Neuronal stem cell (in vitro differentiated cells): ENCODE measurements around the gene FLII.

Experiments
- DNase-seq: peaks from one replicate; pipeline ENCODE4 v3.0.0-alpha.2; 2013; ENCODE audit warnings: low spot score
- H2AFZ ChIP-seq: one replicate; pipeline ENCODE4 v1.6.1; 2013; ENCODE audit warnings: mild to moderate bottlenecking, low read length, inconsistent platforms
- H2AK5ac ChIP-seq: 2 replicates; pipeline ENCODE4 v1.6.1; 2013; ENCODE audit warnings: low read depth, mild to moderate bottlenecking, inconsistent platforms, low read length, moderate library complexity, mixed read lengths
- H2BK120ac ChIP-seq: 2 replicates; pipeline ENCODE4 v1.6.1; 2013; ENCODE audit warnings: low read depth, mild to moderate bottlenecking, inconsistent platforms, low read length, moderate library complexity, mixed read lengths
- H2BK12ac ChIP-seq: one replicate; pipeline ENCODE4 v1.6.1; 2013; ENCODE audit warnings: low read length, inconsistent platforms
- H2BK15ac ChIP-seq: 2 replicates; pipeline ENCODE4 v1.6.1; 2013; ENCODE audit warnings: mild to moderate bottlenecking, low read length, inconsistent platforms, mixed read lengths
- H2BK5ac ChIP-seq: one replicate; pipeline ENCODE4 v1.6.1; 2013; ENCODE audit warnings: inconsistent platforms, mild to moderate bottlenecking, low read length, moderate library complexity
- H3K14ac ChIP-seq: one replicate; pipeline ENCODE4 v1.6.1; 2013; ENCODE audit warnings: low read length, inconsistent platforms
- H3K18ac ChIP-seq: 2 replicates; pipeline ENCODE4 v1.6.1; 2013; ENCODE audit warnings: low read length, inconsistent platforms
- H3K23ac ChIP-seq: 2 replicates; pipeline ENCODE4 v1.6.1; 2013; ENCODE audit warnings: low read depth, mild to moderate bottlenecking, mixed read lengths, low read length, inconsistent platforms; ENCODE audit not compliant: poor library complexity
- H3K27ac ChIP-seq: replicated peaks from 3 replicates; pipeline ENCODE4 v1.5.1; 2013; ENCODE audit warnings: low read length, inconsistent platforms
- H3K27me3 ChIP-seq, 3 experiments: 2 replicates each; pipeline ENCODE4 v1.6.1; 2013; ENCODE audit warnings: low read length in 3 of 3, mild to moderate bottlenecking in 2 of 3, inconsistent platforms in 1 of 3, low read depth in 1 of 3, mixed read lengths in 1 of 3, moderate library complexity in 1 of 3; ENCODE audit not compliant: control insufficient read depth in 3 of 3, insufficient read depth in 3 of 3
- H3K36me3 ChIP-seq, 2 donors: replicated peaks in 1 of 2; 2 replicates each; pipeline ENCODE4 v1.6.1; 2013; ENCODE audit warnings: low read length in 2 of 2; ENCODE audit not compliant: control insufficient read depth in 2 of 2, insufficient read depth in 2 of 2
- H3K4ac ChIP-seq: 2 replicates; pipeline ENCODE4 v1.6.1; 2013; ENCODE audit warnings: inconsistent platforms, mild to moderate bottlenecking, low read length, moderate library complexity
- H3K4me1 ChIP-seq, 2 donors: 1 replicate in 1 of 2; 2 replicates in 1 of 2; pipeline ENCODE4 v1.6.1; 2013; ENCODE audit warnings: low read length in 2 of 2, low read depth in 1 of 2; ENCODE audit not compliant: control insufficient read depth in 2 of 2, insufficient read depth in 1 of 2
- H3K4me2 ChIP-seq: one replicate; pipeline ENCODE4 v1.6.1; 2013; ENCODE audit warnings: mild to moderate bottlenecking, low read length, inconsistent platforms; ENCODE audit not compliant: insufficient read depth, poor library complexity, severe bottlenecking
- H3K4me3 ChIP-seq, 2 donors: 2 replicates each; pipeline ENCODE4 v1.5.1; 2013; ENCODE audit warnings: low read length in 2 of 2, mild to moderate bottlenecking in 2 of 2, inconsistent platforms in 1 of 2, moderate library complexity in 1 of 2
- H3K79me1 ChIP-seq: one replicate; pipeline ENCODE4 v1.6.1; 2013; ENCODE audit warnings: low read depth, mild to moderate bottlenecking, inconsistent platforms, low read length, moderate library complexity
- H3K9ac ChIP-seq: one replicate; pipeline ENCODE4 v1.6.1; 2013; ENCODE audit warnings: mild to moderate bottlenecking, low read depth, low read length, inconsistent platforms; ENCODE audit not compliant: poor library complexity
- H3K9me3 ChIP-seq, 2 donors: replicated peaks in 1 of 2; 2 replicates each; pipeline versions ENCODE3 to v1.6.1; 2013; ENCODE audit warnings: low read length in 2 of 2, mild to moderate bottlenecking in 2 of 2, inconsistent platforms in 1 of 2, low read depth in 1 of 2, mixed read lengths in 1 of 2, moderate library complexity in 1 of 2; ENCODE audit not compliant: control insufficient read depth in 2 of 2, insufficient read depth in 1 of 2
- H4K8ac ChIP-seq: one replicate; pipeline ENCODE4 v1.6.1; 2013; ENCODE audit warnings: low read depth, mild to moderate bottlenecking, inconsistent platforms, low read length, moderate library complexity
- H4K91ac ChIP-seq: one replicate; pipeline ENCODE4 v1.6.1; 2013; ENCODE audit warnings: low read length, low read depth, mild to moderate bottlenecking, inconsistent platforms; ENCODE audit not compliant: poor library complexity
- WGBS, 2 donors: extraction: QIAGEN DNeasy Blood & Tissue Kit; methylation state at CpG; one replicate each; pipeline ENCODE4 v1.1.7; 2013; ENCODE audit warnings: missing lambda C conversion rate in 2 of 2, mixed read lengths in 1 of 2; ENCODE audit not compliant: insufficient read length in 2 of 2, insufficient replicate concordance in 1 of 2; ENCODE audit errors: extremely low coverage in 2 of 2; 5-methylcytosine and 5-hydroxymethylcytosine counted together

The FLII gene

DNA sequence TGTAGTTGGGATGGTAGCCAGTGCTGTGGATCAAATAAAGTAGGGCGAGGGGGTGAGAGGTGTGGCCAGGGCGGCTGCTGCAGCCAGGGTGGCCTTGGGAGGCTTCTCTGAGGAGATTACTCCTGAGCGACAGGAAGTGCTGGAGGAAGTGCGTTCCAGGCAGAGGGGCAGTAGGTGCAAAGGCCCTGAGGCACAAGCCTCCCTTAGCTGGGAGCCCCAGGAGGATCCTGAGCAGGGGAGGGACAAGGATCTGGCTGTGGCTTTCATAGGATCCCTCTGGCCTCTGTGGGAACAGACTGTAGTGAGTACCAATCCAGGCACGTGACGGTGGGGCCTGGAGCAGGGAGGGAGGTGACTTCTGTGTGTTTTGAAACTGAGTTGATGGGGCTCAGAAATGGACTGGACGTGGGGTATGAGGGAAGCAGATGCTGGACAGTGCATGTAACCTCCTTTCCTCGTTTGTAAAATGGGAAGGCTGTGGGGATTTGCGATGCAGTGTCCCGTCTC is 30.3 kb downstream of the FLII start:
- H3K9me3 ChIP-seq, result no peaks in the 10 kb centered on the region
- no peak overlapping the region for H3K4me2 ChIP-seq
- H3K79me1 ChIP-seq, result peaks cover 41% of the 10 kb centered on the region
- WGBS, 2 donors, result no CpG with 5 or more reads among the region's 10 CpGs
- no peak overlapping the region for H4K8ac ChIP-seq
- no peak overlapping the region for H3K27ac ChIP-seq
- H3K4ac ChIP-seq, result no peak overlapping the region
- no peak overlapping the region for H3K4me3 ChIP-seq
- DNase-seq, result no peak
- H2AFZ ChIP-seq, result no peak overlapping the region
- peak overlapping the region; percentile 32 for H2AK5ac ChIP-seq
- peaks cover 53 to 56% of the 10 kb centered on the region in 2 donors for H3K4me1 ChIP-seq
- H4K91ac ChIP-seq, result no peak overlapping the region
- H2BK12ac ChIP-seq, result no peak overlapping the region
- H3K9ac ChIP-seq, result no peak overlapping the region
- no peak overlapping the region for H2BK15ac ChIP-seq
- H3K27me3 ChIP-seq, result no peaks in the 10 kb centered on the region
- peak overlapping the region; percentile 39 for H2BK5ac ChIP-seq
- H3K14ac ChIP-seq, result no peak overlapping the region
- H2BK120ac ChIP-seq, result peak overlapping the region; percentile 35
- H3K36me3 ChIP-seq, result peaks cover 11 to 15% of the 10 kb centered on the region in 2 donors
- H3K23ac ChIP-seq, result peak overlapping the region; percentile 59
- H3K18ac ChIP-seq, result peak overlapping the region; percentile 36

GRCh38 chr17:18227635-18228034 is 30.9 kb downstream of the FLII start:
- no peak overlapping the region for H3K4ac ChIP-seq
- no peak overlapping the region for H3K18ac ChIP-seq
- peaks cover 5 to 9% of the 10 kb centered on the region in 2 donors for H3K36me3 ChIP-seq
- H3K23ac ChIP-seq, result no peak overlapping the region
- no peak overlapping the region for H2AFZ ChIP-seq
- H4K8ac ChIP-seq, result no peak overlapping the region
- no peak overlapping the region for H3K9ac ChIP-seq
- no peak overlapping the region for H3K14ac ChIP-seq
- H4K91ac ChIP-seq, result no peak overlapping the region
- H3K4me3 ChIP-seq, result peak overlapping the region in 1 of 2 donors; percentile 43
- no peak overlapping the region for H3K27ac ChIP-seq
- no peak overlapping the region for H2BK12ac ChIP-seq
- no peak overlapping the region for H2BK15ac ChIP-seq
- WGBS, 2 donors, result no CpG with 5 or more reads among the region's 5 CpGs
- H2BK5ac ChIP-seq, result no peak overlapping the region
- no peaks in the 10 kb centered on the region for H3K9me3 ChIP-seq
- no peaks in the 10 kb centered on the region for H3K27me3 ChIP-seq
- H2AK5ac ChIP-seq, result no peak overlapping the region
- no peak for DNase-seq
- H3K4me2 ChIP-seq, result no peak overlapping the region
- H3K4me1 ChIP-seq, result peaks cover 53 to 56% of the 10 kb centered on the region in 2 donors
- H2BK120ac ChIP-seq, result no peak overlapping the region
- H3K79me1 ChIP-seq, result peaks cover 37% of the 10 kb centered on the region

DNA sequence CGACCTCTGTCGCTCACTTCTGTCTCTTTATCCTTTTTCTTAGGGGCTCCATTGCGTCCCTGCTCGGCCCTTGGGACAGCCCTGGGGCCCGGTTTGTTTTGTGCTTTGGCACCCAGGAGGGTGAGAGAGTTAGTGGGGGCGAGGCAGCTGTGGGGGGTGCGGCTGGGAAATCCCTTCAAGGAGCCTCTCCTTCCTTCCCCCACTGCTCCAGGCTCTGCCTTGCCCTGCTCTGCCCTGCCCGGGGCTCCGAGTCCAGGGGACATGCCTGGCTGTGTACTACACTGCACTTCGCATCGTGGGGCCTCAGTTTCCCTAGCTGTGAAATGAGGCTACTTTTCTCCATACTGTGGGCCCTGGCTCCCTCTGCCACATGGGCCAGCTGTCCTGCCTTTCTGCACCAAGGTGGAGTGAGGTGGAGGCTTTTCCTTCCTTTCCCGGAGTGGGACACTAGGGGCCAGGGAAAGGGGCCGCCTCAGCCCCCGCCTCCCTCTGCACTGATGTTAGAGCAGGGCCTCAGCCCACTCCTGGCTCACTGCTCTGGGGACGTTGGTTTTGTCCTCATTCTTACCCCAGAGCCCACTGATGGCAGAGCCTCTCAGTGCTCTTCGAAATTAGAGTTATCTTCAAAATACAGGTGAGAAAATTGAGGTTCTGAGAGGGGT is 32.1 kb downstream of the FLII start:
- Histone ChIP-seq H3K4me3 (peak overlapping the region; percentile 80 to 88), H4K8ac (no peak overlapping the region), H2AFZ (peak overlapping the region; percentile 59), H3K9me3 (no peaks in the 10 kb centered on the region), H4K91ac (no peak overlapping the region), H3K27me3 (no peaks in the 10 kb centered on the region), H2AK5ac (peak overlapping the region; percentile 92), H3K79me1 (peaks cover 30% of the 10 kb centered on the region), H3K18ac (peak overlapping the region; percentile 93), H2BK12ac (no peak overlapping the region), H2BK5ac (peak overlapping the region; percentile 100), H2BK15ac (peak overlapping the region; percentile 0), H3K14ac (peak overlapping the region; percentile 57), H3K36me3 (peaks cover 0 to 2% of the 10 kb centered on the region in 2 donors), H3K23ac (peak overlapping the region; percentile 58), H3K4me1 (peaks cover 46% of the 10 kb centered on the region in 2 donors), H3K4ac (no peak overlapping the region), H3K9ac (peak overlapping the region; percentile 95), H3K27ac (peak overlapping the region; percentile 71), H2BK120ac (no peak overlapping the region), H3K4me2 (peak overlapping the region; percentile 97)
- DNase-seq, result no peak
- no CpG with 5 or more reads among the region's 16 CpGs for WGBS, 2 donors

GRCh38 chr17:18225642-18226283 is 32.8 kb downstream of the FLII start:
- Histone ChIP-seq H3K14ac (peak overlapping the region; percentile 84), H3K9ac (peak overlapping the region; percentile 95), H4K91ac (no peak overlapping the region), H3K4me2 (peak overlapping the region; percentile 97), H3K4ac (no peak overlapping the region), H3K79me1 (peaks cover 29% of the 10 kb centered on the region), H2AK5ac (no peak overlapping the region), H2BK120ac (no peak overlapping the region), H3K27me3 (no peaks in the 10 kb centered on the region), H4K8ac (no peak overlapping the region), H3K27ac (peak overlapping the region; percentile 71), H3K9me3 (no peaks in the 10 kb centered on the region), H2BK15ac (peak overlapping the region; percentile 0), H3K4me1 (peaks cover 40 to 42% of the 10 kb centered on the region in 2 donors), H3K36me3 (peaks cover 0 to 2% of the 10 kb centered on the region in 2 donors), H2BK5ac (peak overlapping the region; percentile 100), H2AFZ (peak overlapping the region; percentile 59), H3K23ac (peak overlapping the region; percentile 0), H3K18ac (peak overlapping the region; percentile 93), H3K4me3 (peak overlapping the region; percentile 80 to 88), H2BK12ac (peak overlapping the region; percentile 64)
- no peak for DNase-seq
- no CpG with 5 or more reads among the region's 57 CpGs for WGBS, 2 donors
